AG04449 (cell line): Measurements from ENCODE around the gene RRBP1.

ENCODE experiments used
- CTCF ChIA-PET: fragments of 350-600 bp; formaldehyde crosslinking; extraction: SDS; loops from one replicate; lab custom pipeline; 2021; ENCODE audit warnings: antibody characterized with exemption; lab: Yijun Ruan, JAX
- POLR2A ChIA-PET: fragments of 400-600, 350-600 bp; formaldehyde crosslinking; extraction: SDS; loops from one replicate; lab custom pipeline; 2020; ENCODE audit warnings: antibody characterized with exemption, inconsistent platforms; lab: Yijun Ruan, JAX
- DNase-seq: peaks from one replicate; pipeline ENCODE4 v3.0.0-alpha.2; 2010; ENCODE audit warnings: low read depth, low spot score
- H3K4me3 ChIP-seq: 2 replicates; pipeline ENCODE4 v1.5.1; 2011; ENCODE audit warnings: low read depth, mild to moderate bottlenecking, control low read depth, low read length
- TF ChIP-seq, protein P1 (sequence below): IDR thresholded peaks from one replicate; pipeline ENCODE4 v1.5.1; 2011; ENCODE audit warnings: mild to moderate bottlenecking, moderate library complexity, low read length, control low read depth, inconsistent platforms; ENCODE audit not compliant: insufficient read depth; ENCODE audit errors: missing control alignments

RRBP1 gene

DNA sequence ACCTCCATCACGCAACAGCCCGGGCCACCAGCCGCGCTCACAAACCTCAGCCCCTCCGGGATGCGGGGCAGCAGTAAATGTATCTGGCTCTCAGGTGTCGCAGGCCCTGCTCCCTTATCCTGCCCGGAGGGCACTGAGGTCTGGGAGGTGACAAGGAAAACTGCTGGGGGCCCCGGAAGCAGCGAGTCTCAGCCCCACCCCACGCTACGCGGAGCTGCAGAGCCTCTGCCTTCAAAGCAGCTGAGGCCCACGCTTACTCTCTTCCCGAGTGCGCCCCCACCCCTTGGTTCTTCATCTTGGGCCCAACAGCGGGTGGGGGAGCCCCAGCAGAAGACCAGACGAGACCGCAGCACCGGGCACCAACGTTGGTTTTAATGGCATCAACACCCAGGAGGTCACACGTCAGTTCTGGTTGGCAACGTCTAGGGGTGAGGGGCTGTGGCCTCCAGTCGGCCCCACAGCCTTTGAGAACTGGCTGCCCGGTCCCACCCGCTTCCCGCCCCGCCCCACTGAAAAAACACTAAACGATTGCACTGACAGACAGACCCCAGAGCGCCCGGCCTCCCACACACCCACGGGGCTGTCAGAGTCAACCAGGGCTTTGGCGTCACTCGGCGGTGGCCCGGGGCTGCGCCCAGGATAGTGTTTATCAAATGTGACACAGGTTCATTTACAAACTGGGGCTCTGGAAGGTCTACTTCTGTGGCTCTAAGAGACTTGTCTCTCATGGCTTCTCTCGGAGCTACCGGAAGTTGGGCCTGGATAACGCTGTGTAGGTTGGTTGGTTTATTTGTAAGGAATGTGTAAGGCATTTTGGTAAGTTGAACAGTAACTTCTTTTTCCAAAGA is 68.5 kb downstream of the RRBP1 start:
- no peak overlapping the region for H3K4me3 ChIP-seq
- ChIA-PET POLR2A (interaction anchor here (0.6 to 1.2 kb wide), 3 partner anchors 44 to 109 kb away, joined by 3 to 5 read pairs (median 3); partner anchors contain the start of genes DSTN and RRBP1), CTCF (interaction anchor here (0.8 to 6.6 kb wide), 10 partner anchors 18 to 383 kb away, joined by 3 to 48 read pairs (median 4); no protein-coding TSS in a partner anchor)
- no peak for DNase-seq
- TF ChIP-seq, protein P1, sequence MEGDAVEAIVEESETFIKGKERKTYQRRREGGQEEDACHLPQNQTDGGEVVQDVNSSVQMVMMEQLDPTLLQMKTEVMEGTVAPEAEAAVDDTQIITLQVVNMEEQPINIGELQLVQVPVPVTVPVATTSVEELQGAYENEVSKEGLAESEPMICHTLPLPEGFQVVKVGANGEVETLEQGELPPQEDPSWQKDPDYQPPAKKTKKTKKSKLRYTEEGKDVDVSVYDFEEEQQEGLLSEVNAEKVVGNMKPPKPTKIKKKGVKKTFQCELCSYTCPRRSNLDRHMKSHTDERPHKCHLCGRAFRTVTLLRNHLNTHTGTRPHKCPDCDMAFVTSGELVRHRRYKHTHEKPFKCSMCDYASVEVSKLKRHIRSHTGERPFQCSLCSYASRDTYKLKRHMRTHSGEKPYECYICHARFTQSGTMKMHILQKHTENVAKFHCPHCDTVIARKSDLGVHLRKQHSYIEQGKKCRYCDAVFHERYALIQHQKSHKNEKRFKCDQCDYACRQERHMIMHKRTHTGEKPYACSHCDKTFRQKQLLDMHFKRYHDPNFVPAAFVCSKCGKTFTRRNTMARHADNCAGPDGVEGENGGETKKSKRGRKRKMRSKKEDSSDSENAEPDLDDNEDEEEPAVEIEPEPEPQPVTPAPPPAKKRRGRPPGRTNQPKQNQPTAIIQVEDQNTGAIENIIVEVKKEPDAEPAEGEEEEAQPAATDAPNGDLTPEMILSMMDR, result no peak

DNA sequence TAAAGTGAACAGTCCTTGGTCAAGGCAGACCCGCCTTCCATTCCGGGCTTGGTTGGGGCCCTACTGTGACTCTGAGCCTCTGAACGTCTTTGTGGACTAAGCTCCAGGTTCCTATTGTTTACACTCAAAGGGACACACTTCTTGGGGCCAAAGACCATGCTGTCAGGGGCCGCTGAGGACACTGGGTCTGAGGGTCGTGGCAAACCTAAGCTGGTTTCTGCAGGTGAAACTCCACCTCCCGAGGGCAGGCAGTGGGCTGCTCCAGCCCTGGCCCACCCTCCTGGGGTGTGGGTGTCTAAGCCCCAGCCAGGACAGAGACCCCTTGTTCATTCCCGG is 69.1 kb downstream of the RRBP1 start:
- no peak for DNase-seq
- TF ChIP-seq, protein P1, result no peak
- CTCF ChIA-PET, result interaction anchor here (0.8 to 6.6 kb wide), 9 partner anchors 13 to 384 kb away, joined by 3 to 48 read pairs (median 3); no protein-coding TSS in a partner anchor
- H3K4me3 ChIP-seq, result no peak overlapping the region
- POLR2A ChIA-PET, result interaction anchor here (0.6 to 1.2 kb wide), 3 partner anchors 11 to 108 kb away, joined by 3 read pairs; partner anchors contain the start of gene DSTN

DNA sequence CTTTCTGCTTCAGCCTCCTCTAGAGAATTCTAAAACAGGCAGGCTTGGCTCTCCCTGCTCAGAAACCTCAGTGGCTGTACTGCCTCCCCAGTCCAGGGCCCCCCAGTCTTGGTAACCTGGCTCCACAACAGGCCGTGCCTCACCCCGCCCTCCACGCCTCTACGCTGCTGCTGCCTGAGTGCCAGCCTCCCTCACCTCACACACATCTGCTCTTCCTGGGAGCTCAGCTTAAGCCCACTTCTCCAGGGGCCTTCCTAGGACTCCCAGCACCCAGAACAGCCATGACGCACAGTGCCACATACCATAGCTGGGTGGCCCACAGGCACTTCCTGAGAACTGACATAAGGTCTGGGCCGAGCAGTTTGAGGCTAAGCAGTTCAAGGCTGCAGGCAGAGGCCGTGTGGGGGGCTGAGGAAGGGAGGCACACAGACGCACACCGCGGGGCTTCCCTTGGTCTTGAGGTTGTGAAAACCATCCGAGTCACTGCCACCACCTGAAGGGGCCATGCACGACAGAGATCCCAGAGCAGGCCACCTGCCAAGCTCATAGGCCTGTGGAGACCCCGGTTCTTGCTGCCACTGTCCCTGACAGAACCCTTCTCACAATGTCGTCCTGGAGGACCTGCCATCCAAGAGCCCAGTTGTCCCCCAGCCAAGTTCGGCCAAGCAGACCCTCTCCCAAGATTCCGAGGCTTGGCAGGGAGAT is 69.6 kb downstream of the RRBP1 start:
- POLR2A ChIA-PET, result interaction anchor here (0.8 to 1.2 kb wide), 2 partner anchors 10 to 43 kb away, joined by 3 read pairs; partner anchors contain the start of gene DSTN
- TF ChIP-seq, protein P1, result no peak
- DNase-seq, result peak; percentile 60
- CTCF ChIA-PET, result interaction anchor here (0.8 to 6.6 kb wide), 9 partner anchors 13 to 384 kb away, joined by 3 to 48 read pairs (median 3); no protein-coding TSS in a partner anchor
- H3K4me3 ChIP-seq, result no peak overlapping the region

DNA sequence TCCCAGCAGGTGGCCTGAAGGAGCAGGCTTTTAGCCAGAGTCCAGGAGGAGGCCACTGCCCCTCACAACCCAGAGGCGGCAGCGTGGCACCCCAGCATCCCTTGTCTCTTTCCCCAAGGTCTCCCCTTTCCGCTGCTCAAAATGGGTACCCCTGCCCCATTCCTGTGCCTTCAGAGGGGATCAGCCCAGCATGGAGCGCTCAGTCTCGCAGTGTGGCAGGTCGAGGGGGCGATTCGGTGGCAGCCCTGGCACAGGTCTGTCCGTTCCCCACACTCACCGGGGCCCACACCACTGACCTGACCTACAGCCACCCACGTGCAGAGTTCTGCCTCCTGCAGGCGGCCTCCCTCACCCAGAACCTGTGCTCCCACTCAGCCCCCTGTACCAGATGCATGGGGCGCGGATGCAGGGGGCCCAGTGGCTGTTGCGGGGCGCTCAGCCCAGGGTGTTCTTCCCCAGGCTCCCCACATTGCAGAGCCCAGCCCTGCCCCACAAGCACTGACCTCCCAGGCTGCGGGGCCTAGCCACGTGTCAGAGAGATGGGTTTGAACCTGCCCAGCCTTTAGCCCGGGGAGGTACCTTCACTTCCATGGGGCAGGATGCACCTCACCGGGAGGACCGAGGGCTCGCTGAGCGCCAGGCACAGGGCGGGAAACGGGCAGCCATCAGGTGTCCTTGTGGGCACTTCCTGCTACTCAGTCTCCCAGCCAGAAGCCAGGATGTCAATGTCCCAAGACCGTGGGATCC is 70.3 kb downstream of the RRBP1 start:
- ChIA-PET CTCF (interaction anchor here (0.8 to 2.2 kb wide), 6 partner anchors 12 to 384 kb away, joined by 3 to 15 read pairs (median 4); no protein-coding TSS in a partner anchor), POLR2A (interaction anchor here (1.2 to 1.7 kb wide), 3 partner anchors 10 to 327 kb away, joined by 3 to 6 read pairs (median 3); no protein-coding TSS in a partner anchor)
- TF ChIP-seq, protein P1, result no peak
- no peak overlapping the region for H3K4me3 ChIP-seq
- DNase-seq, result no peak

DNA sequence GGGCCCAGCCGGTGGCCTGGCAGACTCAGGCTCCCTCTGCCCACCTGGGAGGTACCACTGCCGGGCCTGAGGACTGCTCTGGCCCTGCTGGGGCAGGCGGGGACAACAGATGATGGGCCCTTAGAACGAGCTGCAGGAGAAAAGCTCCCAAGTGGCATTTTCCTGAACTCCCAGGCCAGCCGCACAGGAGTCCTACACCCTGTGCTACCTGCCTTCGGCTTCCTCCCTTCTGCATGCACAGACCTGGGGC is 70.8 kb downstream of the RRBP1 start:
- no peak for DNase-seq
- POLR2A ChIA-PET, result interaction anchor here (1.2 to 1.7 kb wide), 2 partner anchors 54 to 327 kb away, joined by 3 to 6 read pairs; no protein-coding TSS in a partner anchor
- no peak overlapping the region for H3K4me3 ChIP-seq
- TF ChIP-seq, protein P1, result peak; percentile 64
- CTCF ChIA-PET, result interaction anchor here (0.6 to 2.2 kb wide), 11 partner anchors 12 to 385 kb away, joined by 3 to 15 read pairs (median 4); no protein-coding TSS in a partner anchor
